GM12878 (cell line): ENCODE data around the gene STEAP3. TPM values are rescaled to one million over a fixed set of nuclear protein-coding genes. Genes with fewer than 3 reads are reported as not detected.
A peak's percentile ranks its signal among the peaks of the same experiment; 100 is the strongest.

ENCODE experiments used
- ATAC-seq: fragments of 200-7000 bp; cut with Tn5 transposase; 3 replicates; pipeline ENCODE4 v1.9.1; 2020; ENCODE audit warnings: mild to moderate bottlenecking, moderate library complexity
- BruUV-seq: library from RNA; stranded (reverse); fragments of 400-500 nt; replicated peaks from 2 replicates; lab custom pipeline; 2021; lab: Mats Ljungman, UMichigan
- CTCF ChIA-PET: fragments of 300-600 bp; sonication (Branson Sonifier 250); formaldehyde crosslinking; extraction: SDS; loops from one replicate; lab custom pipeline; 2021; ENCODE audit warnings: inconsistent platforms; lab: Yijun Ruan, JAX
- POLR2A ChIA-PET: fragments of 350-600 bp; formaldehyde crosslinking; extraction: SDS; loops from one replicate; lab custom pipeline; 2021; ENCODE audit warnings: inconsistent platforms; lab: Charles Lee
- RAD21 ChIA-PET: fragments of 300-600 bp; sonication (Branson Sonifier 250); formaldehyde crosslinking; loops from one replicate; lab custom pipeline; 2023; ENCODE audit warnings: antibody characterized with exemption; ENCODE audit not compliant: unreplicated experiment; lab: Charles Lee
- SMC1A ChIA-PET: fragments of 300-600 bp; sonication (Branson Sonifier 250); formaldehyde crosslinking; loops from one replicate; lab custom pipeline; 2023; ENCODE audit not compliant: unreplicated experiment, uncharacterized antibody; lab: Charles Lee
- DNase-seq: peaks from one replicate; pipeline ENCODE4 v3.0.0-alpha.2; 2011; ENCODE audit warnings: low read depth, low spot score
- FAIRE-seq: peaks from 3 replicates; lab custom pipeline; 2011; peaks lifted over from hg19 to GRCh38; lab: Jason Lieb, UNC
- H2AFZ ChIP-seq: 2 replicates; pipeline ENCODE4 v1.6.0; 2011; ENCODE audit warnings: low read depth, low read length, control low read depth; ENCODE audit not compliant: control insufficient read depth
- H3K27ac ChIP-seq: 2 replicates; pipeline ENCODE4 v1.5.1; 2011; ENCODE audit warnings: control low read depth; ENCODE audit not compliant: control insufficient read depth, insufficient read depth
- H3K27me3 ChIP-seq, 2 experiments: replicated peaks in 1 of 2; 2 replicates each; pipeline versions ENCODE4 v1.6.0 to v1.6.1; 2011; ENCODE audit warnings: low read length in 1 of 2; ENCODE audit not compliant: control insufficient read depth in 2 of 2, insufficient read depth in 2 of 2
- H3K36me3 ChIP-seq, 2 experiments: 2 replicates each; pipeline ENCODE4 v1.5.1; 2011; ENCODE audit warnings: low read length in 1 of 2; ENCODE audit not compliant: control insufficient read depth in 2 of 2, insufficient read depth in 2 of 2
- H3K4me1 ChIP-seq: 2 replicates; pipeline ENCODE4 v1.6.1; 2011; ENCODE audit warnings: mild to moderate bottlenecking, low read length, moderate library complexity, mixed read lengths; ENCODE audit not compliant: control insufficient read depth, insufficient read depth
- H3K4me2 ChIP-seq: 2 replicates; pipeline ENCODE4 v1.6.0; 2011; ENCODE audit warnings: control low read depth; ENCODE audit not compliant: control insufficient read depth, insufficient read depth
- H3K4me3 ChIP-seq: fragments of 200-600 bp; sonication (generic); 2 replicates; pipeline ENCODE4 v1.5.1; 2016
- H3K79me2 ChIP-seq: 2 replicates; pipeline ENCODE4 v1.6.0; 2011; ENCODE audit warnings: low read length; ENCODE audit not compliant: control insufficient read depth, insufficient read depth
- H3K9ac ChIP-seq: 2 replicates; pipeline ENCODE4 v1.8.0; 2011; ENCODE audit warnings: low read length, control low read depth, mixed read lengths; ENCODE audit not compliant: control insufficient read depth, insufficient read depth
- H3K9me3 ChIP-seq: replicated peaks from 3 replicates; pipeline ENCODE4 v1.5.1; 2011; ENCODE audit warnings: mild to moderate bottlenecking, low read length; ENCODE audit not compliant: control insufficient read depth, insufficient read depth
- H4K20me1 ChIP-seq: 2 replicates; pipeline ENCODE4 v1.6.0; 2011; ENCODE audit not compliant: control insufficient read depth, insufficient read depth
- FOS ChIP-seq: IDR thresholded peaks from 3 replicates; pipeline ENCODE4 v1.6.1; 2011; ENCODE audit warnings: borderline replicate concordance; ENCODE audit not compliant: insufficient read length; ENCODE audit errors: extremely low read depth
- GABPA ChIP-seq: IDR thresholded peaks from 2 replicates; pipeline ENCODE4 v1.6.1; 2014; ENCODE audit warnings: antibody characterized with exemption, low read depth, mild to moderate bottlenecking, inconsistent platforms
- JUND ChIP-seq: IDR thresholded peaks from 2 replicates; pipeline ENCODE4 v1.6.1; 2012; ENCODE audit warnings: low read depth, mild to moderate bottlenecking, low read length, improper control_type of control experiment, moderate library complexity
- NFYB ChIP-seq: IDR thresholded peaks from 2 replicates; pipeline ENCODE4 v1.6.1; 2011; ENCODE audit warnings: low read depth, mild to moderate bottlenecking, low read length, improper control_type of control experiment, moderate library complexity; ENCODE audit not compliant: insufficient read depth
- PML ChIP-seq: IDR thresholded peaks from 2 replicates; pipeline ENCODE4 v1.6.1; 2012; ENCODE audit warnings: low read length, inconsistent platforms
- POU2F2 ChIP-seq: IDR thresholded peaks from 3 replicates; pipeline ENCODE4 v1.6.1; 2011; ENCODE audit warnings: low read depth, mild to moderate bottlenecking, low read length, borderline replicate concordance
- RAD51 ChIP-seq: fragments of 450-650 bp; IDR thresholded peaks from 2 replicates; pipeline ENCODE4 v1.6.1; 2016; ENCODE audit warnings: moderate library complexity, mild to moderate bottlenecking, inconsistent platforms
- RUNX3 ChIP-seq: IDR thresholded peaks from 2 replicates; pipeline ENCODE4 v1.6.1; 2012; ENCODE audit warnings: low read length, inconsistent platforms
- ZNF217 ChIP-seq: fragments of 450-650 bp; IDR thresholded peaks from 2 replicates; pipeline ENCODE4 v1.6.1; 2017; ENCODE audit warnings: antibody characterized with exemption, mild to moderate bottlenecking
- ZNF274 ChIP-seq: IDR thresholded peaks from one replicate; pipeline ENCODE4 v1.8.0; 2011; ENCODE audit not compliant: insufficient read length, insufficient read depth
- WGBS: methylation state at CpG from one replicate; pipeline ENCODE4 v1.1.6; 2016; ENCODE audit warnings: low lambda C conversion rate; ENCODE audit not compliant: insufficient replicate concordance, insufficient coverage; ENCODE audit errors: missing lambda C conversion rate; 5-methylcytosine and 5-hydroxymethylcytosine counted together
- in situ Hi-C: fragments of 300-500 bp; cut with MboI; formaldehyde crosslinking; loops from 9 replicates; pipeline ENCODE4 v1.14.3; 2018; ENCODE audit warnings: mixed read lengths
- intact Hi-C: fragments of 100-400 bp; cut with micrococcal nuclease; formaldehyde crosslinking; loops from one replicate; pipeline ENCODE4 v1.14.2; 2022; ENCODE audit not compliant: unreplicated experiment
- polyA plus RNA-seq, 11 experiments: library from polyadenylated mRNA; depleted of rRNA in 4 of 11; unstranded in 6 of 11; stranded (reverse) in 5 of 11; fragments of >200 nt; fragmentation: Nextera tagmentation in 4 of 11; fragmentation: Illumina TruSeq in 1 of 11; extraction: Ambion mirVana in 4 of 11; extraction: Trizol in 1 of 11; gene quantifications; 1 replicate in 1 of 11; 2 replicates in 10 of 11; pipeline versions ENCODE4 v1.2.1 to v1.2.3, GENCODE V29; 2011 to 2016; ENCODE audit warnings: inconsistent platforms in 2 of 11, missing spikeins in 2 of 11, low read depth in 1 of 11
- total RNA-seq, 4 experiments: library from RNA; depleted of rRNA in 3 of 4; stranded (reverse); fragments of >200 nt in 3 of 4; fragmentation: Illumina TruSeq in 1 of 4; extraction: Trizol in 1 of 4; gene quantifications; 2 replicates each; pipeline versions ENCODE4 v1.2.1 to v1.2.3, GENCODE V29; 2013 to 2021

The STEAP3 gene
- total and polyA plus RNA-seq, 10 of the 15 experiments (the other 5 are each of a cell fraction or from before 2014, with no cell fraction given) = 0.42 to 8.3 (median 4.8) TPM

GRCh38 chr2:119202610-119203310 lies 20.9 kb upstream of the STEAP3 start:
- 6% methylated on average over 1 of the region's 1 CpG for WGBS
- no TSS peak for BruUV-seq
- TF ChIP-seq POU2F2 (no peak), FOS (no peak), PML (no peak), NFYB (peak; percentile 57; the same call in 1 of the 2 replicates)

GRCh38 chr2:119204525-119204924 lies 19.1 kb upstream of the STEAP3 start:
- TF ChIP-seq RUNX3 (no peak), ZNF274 (no peak), JUND (no peak), RAD51 (no peak), ZNF217 (no peak), GABPA (no peak)
- FAIRE-seq (no peak), ATAC-seq (no peak), DNase-seq (no peak)
- Histone ChIP-seq H3K27me3 (peaks cover 0 to 6% of the 10 kb centered on the region in 2 experiments; a peak in 2 of 4 replicates), H3K4me1 (peaks cover 3% of the 10 kb centered on the region; the same call in 1 of the 2 replicates), H3K79me2 (no peaks in the 10 kb centered on the region), H4K20me1 (no peaks in the 10 kb centered on the region), H3K4me2 (no peak overlapping the region), H3K36me3 (no peaks in the 10 kb centered on the region), H3K4me3 (no peak overlapping the region), H3K27ac (no peak overlapping the region), H2AFZ (no peak overlapping the region), H3K9ac (no peak overlapping the region), H3K9me3 (no peaks in the 10 kb centered on the region)
- RAD21 ChIA-PET = no interaction called here
- intact Hi-C loops = no loop called here
- in situ Hi-C loops = no loop called here
- CTCF ChIA-PET = no interaction called here
- SMC1A ChIA-PET = no interaction called here
- POLR2A ChIA-PET = no interaction called here
- 49% methylated on average over 6 of the region's 6 CpGs for WGBS
- BruUV-seq = no TSS peak

More at GRCh38 chr2:119202610-119203310, 20.9 kb upstream of the STEAP3 start:
- Histone ChIP-seq H3K4me1 (peaks cover 3% of the 10 kb centered on the region; the same call in 1 of the 2 replicates), H3K4me2 (no peak overlapping the region), H3K4me3 (no peak overlapping the region), H3K79me2 (no peaks in the 10 kb centered on the region), H3K36me3 (no peaks in the 10 kb centered on the region), H3K27ac (no peak overlapping the region), H3K27me3 (peaks cover 0 to 3% of the 10 kb centered on the region in 2 experiments; a peak in 2 of 4 replicates), H3K9ac (no peak overlapping the region), H2AFZ (no peak overlapping the region), H3K9me3 (no peaks in the 10 kb centered on the region), H4K20me1 (no peaks in the 10 kb centered on the region)
- no peak for ATAC-seq
- DNase-seq = no peak
- no peak for FAIRE-seq
- ChIA-PET CTCF (no interaction called here), RAD21 (no interaction called here), POLR2A (no interaction called here), SMC1A (no interaction called here)
- intact Hi-C loops (no loop called here), in situ Hi-C loops (no loop called here)
